Liver (tissue), 3 donors: ENCODE measurements around the gene TSEN2.

ENCODE experiments used
- GABPA ChIP-seq, 2 donors: IDR thresholded peaks in 1 of 2; conservative IDR thresholded peaks in 1 of 2; 2 replicates each; pipeline ENCODE4 v1.6.1; 2016; ENCODE audit warnings: antibody characterized with exemption in 2 of 2, mild to moderate bottlenecking in 1 of 2, moderate library complexity in 1 of 2
- TF ChIP-seq, protein P1 (sequence below): fragments of 150-350 bp; IDR thresholded peaks from 2 replicates; pipeline ENCODE4 v1.5.1; 2017; ENCODE audit warnings: improper control_type of control experiment, low read depth, low read length; ENCODE audit not compliant: missing input control
- donor health status: healthy.
- donor health status: healthy.

DNA sequence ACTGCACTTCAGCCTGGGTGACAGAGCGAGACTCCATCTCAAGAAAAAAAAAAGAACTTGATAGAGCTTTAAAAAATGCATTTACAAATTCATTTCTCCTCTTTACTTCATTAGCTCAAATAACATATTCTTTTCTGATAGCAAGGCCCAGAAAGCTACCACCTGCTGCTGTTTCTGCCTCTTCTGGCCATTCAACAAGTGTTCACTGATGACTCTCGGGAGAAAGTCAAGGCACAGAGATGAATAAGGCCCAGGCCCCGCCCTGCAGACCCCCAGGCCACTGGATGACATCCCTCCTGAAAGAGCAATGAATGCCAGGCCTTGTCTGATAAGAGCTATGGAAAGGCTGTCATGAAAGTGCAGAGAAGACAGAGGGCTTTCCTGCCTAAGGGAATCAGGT, 13.6 kb upstream of the TSEN2 start:
- TF ChIP-seq, protein P1, sequence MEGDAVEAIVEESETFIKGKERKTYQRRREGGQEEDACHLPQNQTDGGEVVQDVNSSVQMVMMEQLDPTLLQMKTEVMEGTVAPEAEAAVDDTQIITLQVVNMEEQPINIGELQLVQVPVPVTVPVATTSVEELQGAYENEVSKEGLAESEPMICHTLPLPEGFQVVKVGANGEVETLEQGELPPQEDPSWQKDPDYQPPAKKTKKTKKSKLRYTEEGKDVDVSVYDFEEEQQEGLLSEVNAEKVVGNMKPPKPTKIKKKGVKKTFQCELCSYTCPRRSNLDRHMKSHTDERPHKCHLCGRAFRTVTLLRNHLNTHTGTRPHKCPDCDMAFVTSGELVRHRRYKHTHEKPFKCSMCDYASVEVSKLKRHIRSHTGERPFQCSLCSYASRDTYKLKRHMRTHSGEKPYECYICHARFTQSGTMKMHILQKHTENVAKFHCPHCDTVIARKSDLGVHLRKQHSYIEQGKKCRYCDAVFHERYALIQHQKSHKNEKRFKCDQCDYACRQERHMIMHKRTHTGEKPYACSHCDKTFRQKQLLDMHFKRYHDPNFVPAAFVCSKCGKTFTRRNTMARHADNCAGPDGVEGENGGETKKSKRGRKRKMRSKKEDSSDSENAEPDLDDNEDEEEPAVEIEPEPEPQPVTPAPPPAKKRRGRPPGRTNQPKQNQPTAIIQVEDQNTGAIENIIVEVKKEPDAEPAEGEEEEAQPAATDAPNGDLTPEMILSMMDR = no peak
- no peak for TF ChIP-seq GABPA (IDR thresholded peaks at IDR 0.05 in 1 of 2, conservative IDR thresholded peaks at IDR 0.05 in 1 of 2)
